HEK293T (cell line): ENCODE results near the gene RMDN3.

Source experiments
- ELF4 ChIP-seq: fragments of 450-650 bp; IDR thresholded peaks from 2 replicates; pipeline ENCODE4 v1.6.1; 2017; ENCODE audit warnings: antibody characterized with exemption
- SP1 ChIP-seq: fragments of 450-650 bp; IDR thresholded peaks from 2 replicates; pipeline ENCODE4 v1.6.1; 2017
- SUZ12 ChIP-seq: fragments of 450-650 bp; IDR thresholded peaks from 2 replicates; pipeline ENCODE4 v1.6.1; 2016; ENCODE audit warnings: mild to moderate bottlenecking
- ZNF384 ChIP-seq: fragments of 450-650 bp; IDR thresholded peaks from 2 replicates; pipeline ENCODE4 v1.6.1; 2016

DNA sequence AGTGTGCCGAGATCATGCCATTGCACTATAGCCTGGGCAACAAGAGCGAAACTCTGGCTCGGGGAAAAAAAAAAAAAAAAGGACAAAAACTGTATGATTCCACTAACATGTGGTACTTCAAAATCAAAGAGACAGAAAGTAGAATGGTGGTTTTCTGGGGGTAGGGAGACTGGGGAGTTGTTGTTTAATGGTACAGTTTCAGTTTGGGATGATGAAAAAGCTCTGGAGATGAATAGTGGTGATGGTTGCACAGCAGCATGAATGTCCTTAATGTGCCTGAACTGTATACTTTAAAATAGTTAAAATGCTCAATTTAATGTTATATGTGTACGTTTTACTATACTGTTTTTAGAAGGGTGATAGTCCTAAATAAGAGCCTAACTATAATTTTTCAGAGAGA, 32.7 kb downstream of the RMDN3 start:
- TF ChIP-seq ELF4 (no peak), SP1 (no peak), ZNF384 (no peak), SUZ12 (no peak)
